Mucosa of stomach (tissue), 1 donor: ENCODE measurements around the gene GJD2.

Experiments
- H3K27me3 ChIP-seq: one replicate; pipeline ENCODE4 v1.7.0; 2013; ENCODE audit warnings: mild to moderate bottlenecking, low read length; ENCODE audit not compliant: control insufficient read depth, insufficient read depth
- H3K36me3 ChIP-seq: one replicate; pipeline ENCODE4 v1.7.0; 2013; ENCODE audit warnings: low read length; ENCODE audit not compliant: control insufficient read depth, insufficient read depth
- H3K4me1 ChIP-seq: one replicate; pipeline ENCODE4 v1.7.0; 2013; ENCODE audit warnings: mild to moderate bottlenecking, low read length; ENCODE audit not compliant: control insufficient read depth, insufficient read depth
- H3K4me3 ChIP-seq: one replicate; pipeline ENCODE4 v1.7.0; 2013; ENCODE audit warnings: low read length
- H3K9ac ChIP-seq: one replicate; pipeline ENCODE4 v1.7.0; 2013; ENCODE audit warnings: mild to moderate bottlenecking, low read length, moderate library complexity
- H3K9me3 ChIP-seq: one replicate; pipeline ENCODE4 v1.7.0; 2013; ENCODE audit warnings: mild to moderate bottlenecking, low read length, moderate library complexity; ENCODE audit not compliant: control insufficient read depth
- donor health status: Pancreatic carcinoma.

Gene GJD2

GRCh38 chr15:34768530-34768929 lies 13.7 kb upstream of the GJD2 start:
- no peaks in the 10 kb centered on the region for H3K36me3 ChIP-seq
- no peak overlapping the region for H3K4me3 ChIP-seq
- H3K27me3 ChIP-seq, result no peaks in the 10 kb centered on the region
- H3K9me3 ChIP-seq, result no peaks in the 10 kb centered on the region
- no peak overlapping the region for H3K9ac ChIP-seq
- H3K4me1 ChIP-seq, result no peaks in the 10 kb centered on the region

- H3K4me1 ChIP-seq, result no peaks in the 10 kb centered on the region
- H3K36me3 ChIP-seq, result no peaks in the 10 kb centered on the region
- H3K27me3 ChIP-seq, result no peaks in the 10 kb centered on the region
- no peak overlapping the region for H3K9ac ChIP-seq
- H3K4me3 ChIP-seq, result no peak overlapping the region
- no peaks in the 10 kb centered on the region for H3K9me3 ChIP-seq
Measured at GRCh38 chr15:34765741-34766140, 10.9 kb upstream of the GJD2 start.

- H3K9me3 ChIP-seq, result no peaks in the 10 kb centered on the region
- H3K4me1 ChIP-seq, result no peaks in the 10 kb centered on the region
- H3K9ac ChIP-seq, result no peak overlapping the region
- H3K36me3 ChIP-seq, result no peaks in the 10 kb centered on the region
- H3K4me3 ChIP-seq, result no peak overlapping the region
- H3K27me3 ChIP-seq, result peaks cover 9% of the 10 kb centered on the region
Measured at GRCh38 chr15:34760909-34761308, 6.1 kb upstream of the GJD2 start.

- H3K27me3 ChIP-seq, result peaks cover 18% of the 10 kb centered on the region
- no peak overlapping the region for H3K4me3 ChIP-seq
- H3K9me3 ChIP-seq, result no peaks in the 10 kb centered on the region
- no peaks in the 10 kb centered on the region for H3K36me3 ChIP-seq
- H3K4me1 ChIP-seq, result no peaks in the 10 kb centered on the region
- no peak overlapping the region for H3K9ac ChIP-seq
Measured at GRCh38 chr15:34759992-34760391, 5.2 kb upstream of the GJD2 start.

- H3K27me3 ChIP-seq, result peaks cover 24% of the 10 kb centered on the region
- H3K4me3 ChIP-seq, result no peak overlapping the region
- H3K4me1 ChIP-seq, result no peaks in the 10 kb centered on the region
- H3K36me3 ChIP-seq, result no peaks in the 10 kb centered on the region
- no peak overlapping the region for H3K9ac ChIP-seq
- no peaks in the 10 kb centered on the region for H3K9me3 ChIP-seq
Measured at GRCh38 chr15:34759347-34759746, 4.5 kb upstream of the GJD2 start.

GRCh38 chr15:34757262-34757661 lies 2.5 kb upstream of the GJD2 start:
- Histone ChIP-seq H3K4me1 (no peaks in the 10 kb centered on the region), H3K4me3 (no peak overlapping the region), H3K27me3 (peaks cover 40% of the 10 kb centered on the region), H3K9me3 (no peaks in the 10 kb centered on the region), H3K9ac (no peak overlapping the region), H3K36me3 (no peaks in the 10 kb centered on the region)

GRCh38 chr15:34755419-34755773 lies 598 bp upstream of the GJD2 start:
- Histone ChIP-seq H3K36me3 (no peaks in the 10 kb centered on the region), H3K27me3 (peaks cover 40% of the 10 kb centered on the region), H3K4me3 (no peak overlapping the region), H3K9ac (no peak overlapping the region), H3K9me3 (no peaks in the 10 kb centered on the region), H3K4me1 (no peaks in the 10 kb centered on the region)

- no peak overlapping the region for H3K9ac ChIP-seq
- H3K9me3 ChIP-seq, result no peaks in the 10 kb centered on the region
- H3K4me3 ChIP-seq, result no peak overlapping the region
- no peaks in the 10 kb centered on the region for H3K4me1 ChIP-seq
- H3K36me3 ChIP-seq, result no peaks in the 10 kb centered on the region
- peaks cover 40% of the 10 kb centered on the region for H3K27me3 ChIP-seq
Measured at GRCh38 chr15:34754171-34754601, 612 bp downstream of the GJD2 start.

GRCh38 chr15:34753236-34753894 lies 1.4 kb downstream of the GJD2 start:
- H3K9me3 ChIP-seq, result no peaks in the 10 kb centered on the region
- H3K9ac ChIP-seq, result no peak overlapping the region
- H3K4me3 ChIP-seq, result no peak overlapping the region
- H3K4me1 ChIP-seq, result no peaks in the 10 kb centered on the region
- peaks cover 40% of the 10 kb centered on the region for H3K27me3 ChIP-seq
- no peaks in the 10 kb centered on the region for H3K36me3 ChIP-seq

GRCh38 chr15:34749691-34750090 lies 5.1 kb downstream of the GJD2 start:
- no peak overlapping the region for H3K4me3 ChIP-seq
- H3K9ac ChIP-seq, result no peak overlapping the region
- no peaks in the 10 kb centered on the region for H3K36me3 ChIP-seq
- H3K4me1 ChIP-seq, result no peaks in the 10 kb centered on the region
- H3K9me3 ChIP-seq, result no peaks in the 10 kb centered on the region
- peaks cover 19% of the 10 kb centered on the region for H3K27me3 ChIP-seq

- Histone ChIP-seq H3K9me3 (no peaks in the 10 kb centered on the region), H3K4me3 (no peak overlapping the region), H3K9ac (no peak overlapping the region), H3K36me3 (no peaks in the 10 kb centered on the region), H3K4me1 (no peaks in the 10 kb centered on the region), H3K27me3 (no peaks in the 10 kb centered on the region)
Measured at GRCh38 chr15:34739346-34739745, 15.5 kb downstream of the GJD2 start.

GRCh38 chr15:34738002-34738401 lies 16.8 kb downstream of the GJD2 start:
- Histone ChIP-seq H3K4me1 (no peaks in the 10 kb centered on the region), H3K27me3 (no peaks in the 10 kb centered on the region), H3K9me3 (no peaks in the 10 kb centered on the region), H3K4me3 (no peak overlapping the region), H3K9ac (no peak overlapping the region), H3K36me3 (no peaks in the 10 kb centered on the region)

GRCh38 chr15:34737477-34737876 lies 17.3 kb downstream of the GJD2 start:
- no peaks in the 10 kb centered on the region for H3K27me3 ChIP-seq
- no peak overlapping the region for H3K9ac ChIP-seq
- H3K4me1 ChIP-seq, result no peaks in the 10 kb centered on the region
- H3K9me3 ChIP-seq, result no peaks in the 10 kb centered on the region
- H3K4me3 ChIP-seq, result no peak overlapping the region
- H3K36me3 ChIP-seq, result no peaks in the 10 kb centered on the region
